Keratinocyte (primary cell): Measurements from ENCODE around the gene GDPD2.
A peak's percentile ranks its signal among the peaks of the same experiment; 100 is the strongest.

ENCODE experiments used
- EZH2 ChIP-seq: IDR thresholded peaks from one replicate; pipeline ENCODE4 v1.6.1; 2012; ENCODE audit warnings: inconsistent platforms, mild to moderate bottlenecking, low read length, moderate library complexity
- TF ChIP-seq, protein P1 (sequence below), 3 experiments: IDR thresholded peaks in 1 of 3; conservative IDR thresholded peaks in 1 of 3; optimal IDR thresholded peaks in 1 of 3; 2 replicates in 2 of 3; 3 replicates in 1 of 3; pipeline versions ENCODE3 to v1.5.1; 2011; ENCODE audit warnings: low read length in 3 of 3, mild to moderate bottlenecking in 3 of 3, moderate library complexity in 2 of 3, control low read depth in 1 of 3, inconsistent platforms in 1 of 3; ENCODE audit not compliant: insufficient read depth in 2 of 3; ENCODE audit errors: extremely low read depth in 1 of 3

DNA sequence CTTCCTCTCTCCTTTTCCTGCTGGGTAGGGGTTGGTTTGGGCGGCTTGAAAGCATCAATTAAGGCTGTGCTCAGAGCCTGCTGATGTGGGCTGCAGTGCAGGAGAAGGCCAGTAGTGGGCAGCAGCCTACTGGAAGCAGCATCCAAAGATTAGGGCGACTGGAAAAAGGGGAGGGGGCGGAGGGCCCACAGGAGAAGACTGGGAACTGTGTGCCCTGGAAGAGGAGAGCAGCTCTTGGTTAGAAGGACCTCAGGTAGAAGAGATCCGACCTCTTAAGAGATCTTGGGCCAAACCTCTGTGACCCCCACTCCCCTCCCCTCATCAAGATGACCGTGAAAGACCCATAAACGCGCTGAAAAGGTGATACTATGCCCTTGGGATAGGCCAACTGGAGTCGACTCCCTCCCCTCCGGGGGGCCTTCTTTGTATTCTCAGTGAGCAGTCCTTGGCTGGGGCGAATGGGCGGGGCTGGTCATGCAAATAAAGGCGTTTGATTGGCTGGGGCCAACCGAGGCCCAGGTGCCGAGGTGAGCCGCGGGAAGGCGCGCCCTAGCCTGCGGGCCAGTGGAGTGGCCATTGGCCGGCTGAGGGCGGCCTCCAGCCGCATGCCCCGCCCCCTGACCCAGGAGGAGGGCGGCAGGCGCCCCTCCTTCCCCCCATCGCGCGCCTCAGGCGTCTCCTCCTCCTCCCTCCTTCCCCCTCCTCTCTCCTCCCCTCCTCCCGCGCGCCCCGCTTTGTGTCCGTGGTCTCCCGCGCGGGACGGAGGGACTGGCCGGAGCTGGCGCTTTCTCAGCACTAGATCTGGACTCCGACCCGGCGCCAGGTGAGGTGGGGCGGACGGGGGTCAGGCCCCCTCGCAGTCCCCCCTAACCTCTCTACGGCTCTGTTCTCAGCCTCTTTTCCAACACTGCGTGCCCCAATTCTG lies 31.6 kb downstream of the GDPD2 start:
- TF ChIP-seq, protein P1, sequence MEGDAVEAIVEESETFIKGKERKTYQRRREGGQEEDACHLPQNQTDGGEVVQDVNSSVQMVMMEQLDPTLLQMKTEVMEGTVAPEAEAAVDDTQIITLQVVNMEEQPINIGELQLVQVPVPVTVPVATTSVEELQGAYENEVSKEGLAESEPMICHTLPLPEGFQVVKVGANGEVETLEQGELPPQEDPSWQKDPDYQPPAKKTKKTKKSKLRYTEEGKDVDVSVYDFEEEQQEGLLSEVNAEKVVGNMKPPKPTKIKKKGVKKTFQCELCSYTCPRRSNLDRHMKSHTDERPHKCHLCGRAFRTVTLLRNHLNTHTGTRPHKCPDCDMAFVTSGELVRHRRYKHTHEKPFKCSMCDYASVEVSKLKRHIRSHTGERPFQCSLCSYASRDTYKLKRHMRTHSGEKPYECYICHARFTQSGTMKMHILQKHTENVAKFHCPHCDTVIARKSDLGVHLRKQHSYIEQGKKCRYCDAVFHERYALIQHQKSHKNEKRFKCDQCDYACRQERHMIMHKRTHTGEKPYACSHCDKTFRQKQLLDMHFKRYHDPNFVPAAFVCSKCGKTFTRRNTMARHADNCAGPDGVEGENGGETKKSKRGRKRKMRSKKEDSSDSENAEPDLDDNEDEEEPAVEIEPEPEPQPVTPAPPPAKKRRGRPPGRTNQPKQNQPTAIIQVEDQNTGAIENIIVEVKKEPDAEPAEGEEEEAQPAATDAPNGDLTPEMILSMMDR (optimal IDR thresholded peaks at IDR 0.05 in 1 of 3, IDR thresholded peaks at IDR 0.05 in 1 of 3, conservative IDR thresholded peaks at IDR 0.05 in 1 of 3; ENCODE audit: extremely low read depth in 1 of 3, insufficient read depth in 2 of 3, low read length in 3 of 3), result peak in 2 of 3 experiments; percentile 78 to 82
- TF ChIP-seq EZH2, result no peak
